Tibial nerve (tissue), 3 donors: ENCODE results near the gene IQUB.

Source experiments
- CTCF ChIP-seq, 5 experiments: fragments of 200-600 bp in 3 of 5; fragments of 450-650 bp in 2 of 5; sonication (generic) in 3 of 5; IDR thresholded peaks; one replicate each; pipeline ENCODE4 v1.5.1; 2016 to 2019; ENCODE audit warnings: antibody characterized with exemption in 5 of 5, mild to moderate bottlenecking in 3 of 5, moderate library complexity in 2 of 5
- POLR2A ChIP-seq, 2 donors: fragments of 450-650 bp; IDR thresholded peaks; one replicate each; pipeline ENCODE4 v1.6.1; 2017; ENCODE audit warnings: antibody characterized with exemption in 2 of 2, mild to moderate bottlenecking in 2 of 2, moderate library complexity in 2 of 2

GRCh38 chr7:123552641-123553040, 18.2 kb upstream of the IQUB start:
- no peak for TF ChIP-seq CTCF (IDR thresholded peaks at IDR 0.05)
- no peak for TF ChIP-seq POLR2A (IDR thresholded peaks at IDR 0.05)
